Vagina (tissue), 2 donors: ENCODE data around the gene CARD9. TPM values are rescaled to one million over a fixed set of nuclear protein-coding genes. Genes with fewer than 3 reads are reported as not detected.

Experiments used
- DNase-seq, 2 donors: peaks; one replicate each; pipeline ENCODE4 v3.0.0-alpha.2; 2017; ENCODE audit errors: extremely low spot score in 2 of 2
- H3K27ac ChIP-seq: fragments of 200-600 bp; sonication (generic); one replicate; pipeline ENCODE4 v1.5.1; 2019
- H3K27me3 ChIP-seq: fragments of 200-600 bp; sonication (generic); one replicate; pipeline ENCODE4 v1.5.1; 2019
- H3K36me3 ChIP-seq, 2 donors: fragments of 200-600 bp; sonication (generic); one replicate each; pipeline ENCODE4 v1.5.1; 2017 to 2019
- H3K4me1 ChIP-seq: fragments of 200-600 bp; sonication (generic); one replicate; pipeline ENCODE4 v1.5.1; 2019
- H3K4me3 ChIP-seq, 2 donors: fragments of 200-600 bp; sonication (generic); 1 replicate in 1 of 2; 2 replicates in 1 of 2; pipeline ENCODE4 v1.5.1; 2016 to 2019
- H3K9me3 ChIP-seq: fragments of 200-600 bp; sonication (generic); one replicate; pipeline ENCODE4 v1.5.1; 2019
- POLR2A ChIP-seq, 2 donors: fragments of 450-650 bp; IDR thresholded peaks; one replicate each; pipeline ENCODE4 v1.6.1; 2017; ENCODE audit warnings: antibody characterized with exemption in 2 of 2, mild to moderate bottlenecking in 2 of 2, moderate library complexity in 2 of 2
- POLR2AphosphoS5 ChIP-seq, 2 donors: sonication (generic); formaldehyde crosslinking; IDR thresholded peaks; one replicate each; pipeline ENCODE4 v1.9.0; 2017; ENCODE audit warnings: antibody characterized with exemption in 2 of 2, mild to moderate bottlenecking in 2 of 2, low read depth in 1 of 2; ENCODE audit not compliant: insufficient read depth in 1 of 2
- intact Hi-C: fragments of 100-400 bp; cut with DNase I; formaldehyde crosslinking; loops from one replicate; pipeline ENCODE4 v1.15.1; 2023
- total RNA-seq: library from RNA; depleted of rRNA; stranded (reverse); fragments of >200 nt; gene quantifications from one replicate; pipeline ENCODE4 v1.2.3, GENCODE V29; 2016
- TF ChIP-seq, protein P1 (sequence below), 3 experiments: fragments of 450-650 bp in 2 of 3; fragments of 200-600 bp in 1 of 3; sonication (generic) in 1 of 3; IDR thresholded peaks; one replicate each; pipeline ENCODE4 v1.5.1; 2017 to 2019; ENCODE audit warnings: antibody characterized with exemption in 3 of 3, mild to moderate bottlenecking in 2 of 3, moderate library complexity in 2 of 3

CARD9 gene
- total RNA-seq, 1 donor from 2014 or later = 16.9 TPM

DNA sequence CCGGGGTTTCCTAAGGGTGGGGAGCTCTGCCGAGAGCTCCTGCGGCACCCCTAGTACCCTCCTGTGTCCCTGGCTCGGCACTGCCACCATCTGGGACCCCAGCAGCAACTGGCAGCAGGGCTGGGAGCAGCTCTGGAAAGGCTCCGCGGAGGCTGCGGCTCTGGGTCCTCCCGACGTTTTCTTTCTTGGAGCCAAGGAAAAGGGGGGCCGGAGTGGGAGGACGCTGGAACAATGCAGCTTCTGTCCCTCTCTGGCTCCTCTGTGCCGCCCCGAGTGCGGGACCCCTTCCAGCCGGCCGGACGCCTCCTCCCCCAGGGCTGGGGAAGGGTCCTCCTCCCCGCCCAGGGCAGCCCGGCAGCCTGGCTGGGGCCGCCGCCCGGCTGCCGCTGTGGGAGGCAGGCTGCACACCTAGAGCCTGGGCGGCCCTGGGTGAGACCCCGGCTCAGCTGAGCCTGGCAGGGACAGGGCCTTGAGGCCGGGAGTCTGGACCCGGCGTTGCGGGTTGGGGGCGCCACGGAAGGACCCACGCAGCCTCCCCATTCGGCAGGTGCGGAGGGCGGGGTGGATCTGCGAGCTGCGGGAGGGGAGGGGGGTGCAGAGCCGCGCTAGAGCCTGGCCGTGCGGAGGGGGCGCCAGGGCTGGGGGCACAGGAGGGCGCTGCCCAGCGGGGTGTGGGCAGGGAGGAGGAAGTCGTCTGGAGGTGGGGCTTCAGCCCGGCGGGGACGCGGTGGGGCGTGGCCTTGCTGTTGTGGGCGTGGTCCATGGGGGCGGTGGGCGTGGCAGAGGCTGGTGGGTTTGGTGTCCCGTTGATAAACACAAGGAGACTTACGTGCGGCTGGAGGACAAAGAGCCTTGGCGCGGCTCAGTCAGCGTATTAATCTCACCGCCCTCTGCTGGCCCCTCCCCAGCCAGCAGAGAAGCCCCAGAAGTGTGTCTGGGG, 31.0 kb downstream of the CARD9 start:
- TF ChIP-seq POLR2A (IDR thresholded peaks at IDR 0.05) = no peak
- H3K9me3 ChIP-seq = no peaks in the 10 kb centered on the region
- intact Hi-C loops = no loop called here
- H3K27me3 ChIP-seq = no peaks in the 10 kb centered on the region
- H3K4me1 ChIP-seq = peaks cover 45% of the 10 kb centered on the region
- no peak for DNase-seq
- H3K27ac ChIP-seq = peak overlapping the region; percentile 22
- H3K36me3 ChIP-seq = peaks cover 0 to 7% of the 10 kb centered on the region in 2 donors
- peak overlapping the region; percentile 30 to 46 for H3K4me3 ChIP-seq

DNA sequence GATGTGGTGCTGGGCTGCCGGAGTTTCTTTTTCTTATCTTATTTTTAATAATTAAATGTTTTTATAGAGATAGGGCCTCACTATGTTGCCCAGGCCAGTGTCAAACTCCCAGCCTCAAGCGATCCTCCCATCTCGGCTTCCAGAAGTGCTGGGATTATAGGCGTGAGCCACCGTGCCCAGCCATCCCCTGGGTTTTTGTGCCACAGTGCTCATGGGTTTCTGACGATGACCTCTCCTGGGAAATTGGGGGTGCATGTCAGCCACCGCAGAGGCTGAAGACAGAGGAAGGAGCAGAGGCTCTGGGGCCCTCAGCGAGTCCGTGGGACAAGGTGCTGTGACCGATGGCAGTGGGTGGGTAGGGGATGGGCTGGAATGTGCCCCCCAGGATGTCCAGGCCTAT, 31.7 kb downstream of the CARD9 start:
- Histone ChIP-seq H3K27ac (no peak overlapping the region), H3K36me3 (peaks cover 0 to 7% of the 10 kb centered on the region in 2 donors), H3K4me1 (peaks cover 38% of the 10 kb centered on the region), H3K4me3 (peak overlapping the region in 1 of 2 donors; percentile 30), H3K9me3 (no peaks in the 10 kb centered on the region), H3K27me3 (no peaks in the 10 kb centered on the region)
- intact Hi-C loops = no loop called here
- no peak for DNase-seq
- TF ChIP-seq POLR2AphosphoS5 (IDR thresholded peaks at IDR 0.05; ENCODE audit: insufficient read depth in 1 of 2, low read depth in 1 of 2) = no peak
- no peak for TF ChIP-seq POLR2A (IDR thresholded peaks at IDR 0.05)
- TF ChIP-seq, protein P1, sequence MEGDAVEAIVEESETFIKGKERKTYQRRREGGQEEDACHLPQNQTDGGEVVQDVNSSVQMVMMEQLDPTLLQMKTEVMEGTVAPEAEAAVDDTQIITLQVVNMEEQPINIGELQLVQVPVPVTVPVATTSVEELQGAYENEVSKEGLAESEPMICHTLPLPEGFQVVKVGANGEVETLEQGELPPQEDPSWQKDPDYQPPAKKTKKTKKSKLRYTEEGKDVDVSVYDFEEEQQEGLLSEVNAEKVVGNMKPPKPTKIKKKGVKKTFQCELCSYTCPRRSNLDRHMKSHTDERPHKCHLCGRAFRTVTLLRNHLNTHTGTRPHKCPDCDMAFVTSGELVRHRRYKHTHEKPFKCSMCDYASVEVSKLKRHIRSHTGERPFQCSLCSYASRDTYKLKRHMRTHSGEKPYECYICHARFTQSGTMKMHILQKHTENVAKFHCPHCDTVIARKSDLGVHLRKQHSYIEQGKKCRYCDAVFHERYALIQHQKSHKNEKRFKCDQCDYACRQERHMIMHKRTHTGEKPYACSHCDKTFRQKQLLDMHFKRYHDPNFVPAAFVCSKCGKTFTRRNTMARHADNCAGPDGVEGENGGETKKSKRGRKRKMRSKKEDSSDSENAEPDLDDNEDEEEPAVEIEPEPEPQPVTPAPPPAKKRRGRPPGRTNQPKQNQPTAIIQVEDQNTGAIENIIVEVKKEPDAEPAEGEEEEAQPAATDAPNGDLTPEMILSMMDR (IDR thresholded peaks at IDR 0.05) = no peak

DNA sequence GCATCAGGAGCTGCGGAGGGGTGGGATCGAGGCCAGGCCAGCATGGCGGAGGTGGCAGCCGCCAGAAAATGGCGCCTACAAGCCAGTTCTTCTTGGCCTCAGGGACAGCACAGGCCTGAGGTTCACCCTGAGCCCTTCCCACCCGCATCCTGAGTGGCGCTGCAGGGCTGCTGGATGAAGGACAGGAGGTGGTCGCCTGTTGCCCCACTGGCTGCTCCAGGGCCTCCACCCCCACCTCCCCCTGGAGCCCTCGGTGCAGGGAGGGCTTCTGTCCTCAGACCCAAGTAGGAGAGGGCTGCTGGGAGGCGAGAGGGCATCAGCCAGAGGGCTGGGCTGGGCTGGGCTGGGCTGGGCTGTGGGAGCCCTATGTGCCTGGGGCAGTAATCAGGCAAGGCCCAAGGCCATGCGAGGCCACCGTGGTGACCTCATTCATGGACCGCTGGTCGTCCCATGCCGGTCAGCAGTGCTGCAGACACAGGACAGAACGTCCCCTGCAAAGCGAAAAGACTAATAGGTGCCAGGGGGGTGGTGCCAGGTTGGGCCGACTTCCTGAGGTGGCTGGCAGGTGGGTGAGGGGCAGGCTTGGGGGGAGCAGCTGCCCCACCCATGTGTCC, 32.3 kb downstream of the CARD9 start:
- intact Hi-C loops = no loop called here
- Histone ChIP-seq H3K27me3 (no peaks in the 10 kb centered on the region), H3K4me3 (no peak overlapping the region), H3K4me1 (peaks cover 32% of the 10 kb centered on the region), H3K27ac (no peak overlapping the region), H3K9me3 (no peaks in the 10 kb centered on the region), H3K36me3 (peaks cover 0 to 7% of the 10 kb centered on the region in 2 donors)
- TF ChIP-seq, protein P1 (IDR thresholded peaks at IDR 0.05) = no peak
- no peak for TF ChIP-seq POLR2AphosphoS5 (IDR thresholded peaks at IDR 0.05; ENCODE audit: insufficient read depth in 1 of 2, low read depth in 1 of 2)
- no peak for TF ChIP-seq POLR2A (IDR thresholded peaks at IDR 0.05)
- DNase-seq = no peak

DNA sequence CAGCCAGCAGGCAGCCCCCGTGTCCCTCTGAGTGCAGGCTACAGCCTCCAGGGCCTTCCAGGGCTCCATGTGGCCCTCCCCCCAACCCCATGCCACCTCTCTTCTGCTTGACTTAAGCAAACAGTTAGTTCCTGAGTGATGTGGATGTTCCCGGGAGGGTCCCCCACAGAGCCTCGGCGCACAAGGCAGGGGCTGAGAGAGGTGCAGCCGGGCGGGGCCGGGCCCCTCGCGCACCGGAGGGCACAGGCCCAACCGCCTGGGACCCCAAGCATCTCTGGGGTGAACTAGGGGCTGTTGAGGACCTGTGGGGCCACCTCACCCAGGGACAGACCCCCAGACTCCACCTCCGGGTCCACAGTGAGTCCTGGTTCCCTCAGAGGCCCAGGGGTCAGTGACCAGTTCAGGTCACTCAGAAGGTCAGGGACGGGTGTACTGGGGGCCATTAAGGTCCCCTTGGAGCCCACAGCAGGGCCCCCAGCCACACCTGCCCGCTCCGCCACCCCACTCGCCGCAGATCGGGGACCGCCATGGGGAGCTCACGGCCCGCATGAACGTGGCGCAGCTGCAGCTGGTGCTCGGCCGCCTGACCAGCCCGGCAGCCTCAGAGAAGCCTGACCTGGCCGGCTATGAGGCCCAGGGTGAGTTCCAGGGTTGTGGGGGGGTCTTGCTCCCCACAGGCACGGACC, 33.0 kb downstream of the CARD9 start:
- H3K9me3 ChIP-seq = no peaks in the 10 kb centered on the region
- peaks cover 25% of the 10 kb centered on the region for H3K4me1 ChIP-seq
- intact Hi-C loops = no loop called here
- H3K36me3 ChIP-seq = peaks cover 0 to 7% of the 10 kb centered on the region in 2 donors
- no peak overlapping the region for H3K4me3 ChIP-seq
- H3K27me3 ChIP-seq = no peaks in the 10 kb centered on the region
- no peak for DNase-seq
- H3K27ac ChIP-seq = no peak overlapping the region
- TF ChIP-seq POLR2A (IDR thresholded peaks at IDR 0.05) = no peak
- TF ChIP-seq, protein P1 (IDR thresholded peaks at IDR 0.05) = no peak

DNA sequence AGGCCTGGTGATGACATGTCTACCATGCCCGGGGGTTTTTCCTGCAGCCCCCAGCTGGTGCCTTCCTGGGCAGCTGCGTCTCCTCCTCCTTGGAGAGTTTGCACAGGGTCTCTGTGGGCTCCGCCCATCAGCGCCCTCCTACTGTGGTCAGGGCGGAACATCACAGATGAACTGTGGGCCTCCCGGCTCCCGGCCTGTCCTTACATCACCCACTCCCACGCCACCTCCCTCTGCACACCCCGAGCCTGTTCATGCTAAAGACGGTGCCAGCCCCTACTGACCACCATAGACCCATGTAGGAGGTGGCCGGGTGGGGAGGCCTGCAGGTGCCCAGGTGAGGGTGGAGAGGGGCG, 33.5 kb downstream of the CARD9 start:
- Histone ChIP-seq H3K36me3 (peaks cover 0 to 7% of the 10 kb centered on the region in 2 donors), H3K9me3 (no peaks in the 10 kb centered on the region), H3K4me3 (no peak overlapping the region), H3K27me3 (no peaks in the 10 kb centered on the region), H3K4me1 (peaks cover 20% of the 10 kb centered on the region), H3K27ac (no peak overlapping the region)
- no peak for DNase-seq
- intact Hi-C loops = no loop called here
- TF ChIP-seq, protein P1 (IDR thresholded peaks at IDR 0.05) = no peak
- TF ChIP-seq POLR2AphosphoS5 (IDR thresholded peaks at IDR 0.05; ENCODE audit: insufficient read depth in 1 of 2, low read depth in 1 of 2) (no peak), POLR2A (IDR thresholded peaks at IDR 0.05) (no peak)
